ENCODE measurements around the gene PALLD.
"Not testable (repeated sequence)": the region's sequence is repeated elsewhere in the genome, so short reads cannot be mapped to it uniquely, and the experiment has no call there.

The PALLD gene

GRCh38 chr4:168776382-168776781 lies 279.5 kb downstream of the PALLD start:
- no peak for DNase-seq

GRCh38 chr4:168777277-168777965 lies 280.6 kb downstream of the PALLD start:
- DNase-seq: no peak

- no peak for DNase-seq
Observed at GRCh38 chr4:168781341-168781740, 284.5 kb downstream of the PALLD start.

- no peak for DNase-seq
Observed at GRCh38 chr4:168781926-168782325, 285.1 kb downstream of the PALLD start.

GRCh38 chr4:168782439-168782838 lies 285.6 kb downstream of the PALLD start:
- no peak for DNase-seq

GRCh38 chr4:168784786-168785461 lies 288.1 kb downstream of the PALLD start:
- no peak for DNase-seq

- DNase-seq: no peak
Observed at GRCh38 chr4:168787334-168787733, 290.5 kb downstream of the PALLD start.

- no peak for DNase-seq
Observed at GRCh38 chr4:168787801-168788595, 291.1 kb downstream of the PALLD start.

GRCh38 chr4:168790898-168791297 lies 294.0 kb downstream of the PALLD start:
- no peak for DNase-seq

GRCh38 chr4:168791376-168791775 lies 294.5 kb downstream of the PALLD start:
- DNase-seq: no peak

GRCh38 chr4:168793542-168793941 lies 296.7 kb downstream of the PALLD start:
- DNase-seq: no peak

- DNase-seq: no peak
Observed at GRCh38 chr4:168794092-168794707, 297.3 kb downstream of the PALLD start.

- DNase-seq: no peak
Observed at GRCh38 chr4:168794881-168795280, 298.0 kb downstream of the PALLD start.

GRCh38 chr4:168795346-168795745 lies 298.5 kb downstream of the PALLD start:
- DNase-seq: no peak

GRCh38 chr4:168796362-168797106 lies 299.7 kb downstream of the PALLD start:
- DNase-seq: no peak

- no peak for DNase-seq
Observed at GRCh38 chr4:168797194-168797593, 300.3 kb downstream of the PALLD start.

- no peak for DNase-seq
Observed at GRCh38 chr4:168797738-168798375, 301.0 kb downstream of the PALLD start.

- no peak for DNase-seq
Observed at GRCh38 chr4:168800926-168801325, 304.1 kb downstream of the PALLD start.

- DNase-seq: no peak
Observed at GRCh38 chr4:168802222-168802621, 305.4 kb downstream of the PALLD start.

- not testable (repeated sequence) for DNase-seq
Observed at GRCh38 chr4:168803052-168803451, 306.2 kb downstream of the PALLD start.

- no peak for DNase-seq
Observed at GRCh38 chr4:168803732-168804131, 306.9 kb downstream of the PALLD start.

- no peak for DNase-seq
Observed at GRCh38 chr4:168804146-168804545, 307.3 kb downstream of the PALLD start.

Data from stimulated activated CD4-positive, alpha-beta T cell treated with anti-CD3 and anti-CD28 coated beads, Interleukin-12 subunit alpha, Interleukin-12 subunit beta, amount 100 ng/mL, for 4 hours (primary cell).